OCI-M2 (cell line): Measurements from ENCODE around the gene LHX2.

Experiments
- DNase-seq: peaks from one replicate; lab custom pipeline; 2025; ENCODE audit not compliant: unreplicated experiment; lab: John Stamatoyannopoulos, UW

LHX2 gene

DNA sequence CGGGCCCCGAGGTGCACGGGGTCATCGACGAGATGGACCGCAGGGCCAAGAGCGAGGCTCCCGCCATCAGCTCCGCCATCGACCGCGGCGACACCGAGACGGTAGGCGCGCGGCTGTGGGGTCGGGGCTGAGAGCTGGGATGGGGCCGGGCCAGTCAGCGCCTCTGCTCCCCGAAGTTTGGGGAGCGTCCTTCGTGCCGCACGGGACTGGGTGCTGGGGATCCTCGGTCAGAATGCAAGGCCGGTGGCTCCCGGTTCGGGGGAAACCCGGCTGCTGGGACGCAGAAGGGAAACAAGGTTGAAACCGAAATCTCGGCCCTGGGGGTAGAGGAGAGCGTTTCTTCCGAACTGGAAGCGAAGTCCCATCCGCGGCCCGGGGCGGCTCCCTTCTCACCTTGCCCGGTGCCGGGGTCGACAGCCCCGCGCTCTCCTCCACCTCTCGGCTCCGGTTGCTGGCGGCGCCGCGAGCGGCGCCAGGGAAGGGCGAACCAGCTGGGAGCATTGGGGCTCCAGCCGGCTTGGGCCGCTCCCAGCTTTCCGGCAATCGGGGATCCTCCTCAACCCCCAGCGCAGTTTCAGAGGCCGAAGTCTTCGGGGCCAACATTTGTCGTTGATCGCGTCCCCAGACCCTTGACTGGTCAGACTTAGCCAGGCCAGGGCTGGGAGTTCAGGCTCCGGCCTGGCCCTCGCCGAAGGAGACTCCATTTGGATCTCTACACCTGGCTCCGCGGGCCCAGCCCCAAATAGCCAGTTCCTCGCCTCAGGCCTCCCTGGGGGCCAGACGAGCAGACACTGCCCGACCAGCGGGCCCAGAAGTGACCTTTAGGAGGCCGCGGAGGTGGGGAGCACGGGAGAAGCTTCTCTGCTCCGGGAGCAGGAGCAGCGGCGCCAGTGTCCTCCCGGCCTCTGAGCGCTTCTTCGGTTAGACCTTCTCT is 1.1 kb downstream of the LHX2 start:
- no peak for DNase-seq

DNA sequence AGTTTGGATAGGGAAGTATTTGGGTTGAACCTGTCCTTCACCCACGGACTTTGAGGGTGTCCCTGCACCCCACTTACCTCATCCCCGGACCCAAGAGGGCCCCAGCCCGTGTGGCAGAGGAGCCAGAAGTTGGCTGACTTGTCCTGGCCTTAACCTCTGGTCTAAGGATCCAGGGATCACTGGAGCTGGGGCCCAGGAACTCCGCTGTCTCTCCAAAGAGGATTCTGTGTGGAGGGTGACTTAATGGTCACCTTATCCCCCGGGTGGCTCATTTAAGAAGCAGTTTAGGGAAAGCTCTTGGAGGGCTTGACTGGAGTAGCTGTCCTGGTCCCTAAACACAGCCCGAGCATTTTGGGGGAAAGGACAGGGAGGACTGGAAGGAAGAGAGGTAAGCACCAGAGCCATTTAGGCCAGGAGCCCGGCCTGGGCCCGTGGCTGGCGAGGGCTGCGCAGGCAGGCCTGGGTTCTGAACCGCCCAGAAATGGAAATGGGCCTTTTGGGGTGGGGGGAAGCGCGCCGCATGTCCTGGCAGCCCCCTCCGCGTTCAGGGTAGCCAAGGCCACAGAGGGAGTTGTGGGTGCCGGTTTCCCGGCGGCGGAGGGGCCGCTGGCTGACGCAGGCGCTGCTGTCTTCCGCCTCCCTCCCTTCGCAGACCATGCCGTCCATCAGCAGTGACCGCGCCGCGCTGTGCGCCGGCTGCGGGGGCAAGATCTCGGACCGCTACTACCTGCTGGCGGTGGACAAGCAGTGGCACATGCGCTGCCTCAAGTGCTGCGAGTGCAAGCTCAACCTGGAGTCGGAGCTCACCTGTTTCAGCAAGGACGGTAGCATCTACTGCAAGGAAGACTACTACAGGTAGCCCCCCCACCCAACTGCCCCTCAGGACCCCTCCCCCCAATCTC is 2.0 kb downstream of the LHX2 start:
- DNase-seq, result no peak

DNA sequence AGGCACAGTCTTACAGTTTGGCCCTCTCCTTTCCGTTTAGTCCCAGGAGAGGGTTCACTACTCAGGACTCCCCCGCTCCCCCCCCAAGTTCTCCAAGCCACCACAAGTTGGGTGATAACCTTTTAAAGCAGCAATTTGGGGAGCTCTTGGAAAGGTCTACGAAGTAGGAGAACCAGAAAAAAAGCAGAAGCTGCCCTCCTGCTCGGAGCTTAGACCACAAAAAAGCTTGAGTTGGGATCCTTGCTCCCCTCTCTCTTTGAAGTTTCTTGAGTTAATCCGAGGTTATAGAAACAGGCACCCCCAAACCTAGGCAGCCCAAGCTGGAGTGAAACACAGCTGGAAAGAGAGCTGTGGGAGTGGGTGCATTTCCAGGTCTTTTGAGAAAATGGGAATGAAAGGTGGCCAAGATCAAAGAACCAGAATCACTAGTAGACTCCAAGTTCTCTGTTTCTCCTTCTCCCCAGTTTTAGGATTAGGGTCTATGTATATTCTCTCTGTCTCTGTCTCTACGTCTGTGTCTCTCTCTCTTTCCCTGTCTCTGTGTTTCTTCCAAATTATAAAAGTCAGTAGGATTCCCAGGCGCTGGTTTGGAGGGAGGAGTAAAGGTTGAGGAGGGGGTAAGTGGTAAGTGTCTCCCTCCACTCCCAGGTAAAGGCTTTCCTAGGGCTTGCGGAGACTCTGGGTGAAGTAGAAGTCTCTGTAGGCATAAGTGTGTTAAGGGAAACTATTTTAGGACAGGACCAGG is 2.8 kb downstream of the LHX2 start:
- no peak for DNase-seq

DNA sequence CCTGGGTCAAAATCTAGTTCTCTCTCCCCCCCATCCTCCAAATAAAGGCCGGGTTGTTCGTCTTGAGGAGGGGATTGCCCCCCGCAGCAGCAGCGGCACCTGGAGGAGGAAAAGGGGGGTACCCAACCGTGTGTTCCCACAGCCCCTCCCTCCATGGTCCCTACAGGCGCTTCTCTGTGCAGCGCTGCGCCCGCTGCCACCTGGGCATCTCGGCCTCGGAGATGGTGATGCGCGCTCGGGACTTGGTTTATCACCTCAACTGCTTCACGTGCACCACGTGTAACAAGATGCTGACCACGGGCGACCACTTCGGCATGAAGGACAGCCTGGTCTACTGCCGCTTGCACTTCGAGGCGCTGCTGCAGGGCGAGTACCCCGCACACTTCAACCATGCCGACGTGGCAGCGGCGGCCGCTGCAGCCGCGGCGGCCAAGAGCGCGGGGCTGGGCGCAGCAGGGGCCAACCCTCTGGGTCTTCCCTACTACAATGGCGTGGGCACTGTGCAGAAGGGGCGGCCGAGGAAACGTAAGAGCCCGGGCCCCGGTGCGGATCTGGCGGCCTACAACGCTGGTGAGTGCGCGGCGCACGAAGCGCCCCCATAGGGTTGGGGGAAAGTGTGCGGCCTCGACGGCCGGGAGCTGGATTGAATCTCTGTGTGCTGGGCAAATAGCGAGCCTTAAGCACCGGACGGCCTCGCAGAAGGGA is 3.5 kb downstream of the LHX2 start:
- DNase-seq, result no peak

DNA sequence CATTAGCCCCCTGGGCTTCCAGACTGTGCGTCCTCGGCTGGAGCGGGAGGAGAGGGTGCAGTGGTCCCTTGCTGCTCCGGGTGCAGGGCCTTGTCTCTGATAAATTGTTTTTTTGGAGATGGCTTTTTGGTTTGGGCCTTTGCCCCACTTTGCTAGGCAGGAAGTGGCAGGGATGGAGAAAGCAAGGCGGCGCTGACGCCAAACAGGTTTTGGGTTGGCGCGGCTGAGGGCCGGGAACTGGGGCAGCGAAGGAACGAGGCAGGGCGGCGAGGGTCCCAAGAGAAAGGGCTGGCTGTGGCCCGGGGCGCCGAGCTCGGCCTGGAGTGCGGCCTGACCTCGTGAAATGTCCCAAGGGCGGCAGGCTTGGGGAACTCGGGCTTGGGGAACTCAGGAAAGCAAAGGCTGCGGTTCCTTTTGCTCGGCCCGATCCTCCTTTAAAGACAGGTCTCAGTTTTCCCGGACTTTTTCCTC is 4.1 kb downstream of the LHX2 start:
- DNase-seq, result no peak

DNA sequence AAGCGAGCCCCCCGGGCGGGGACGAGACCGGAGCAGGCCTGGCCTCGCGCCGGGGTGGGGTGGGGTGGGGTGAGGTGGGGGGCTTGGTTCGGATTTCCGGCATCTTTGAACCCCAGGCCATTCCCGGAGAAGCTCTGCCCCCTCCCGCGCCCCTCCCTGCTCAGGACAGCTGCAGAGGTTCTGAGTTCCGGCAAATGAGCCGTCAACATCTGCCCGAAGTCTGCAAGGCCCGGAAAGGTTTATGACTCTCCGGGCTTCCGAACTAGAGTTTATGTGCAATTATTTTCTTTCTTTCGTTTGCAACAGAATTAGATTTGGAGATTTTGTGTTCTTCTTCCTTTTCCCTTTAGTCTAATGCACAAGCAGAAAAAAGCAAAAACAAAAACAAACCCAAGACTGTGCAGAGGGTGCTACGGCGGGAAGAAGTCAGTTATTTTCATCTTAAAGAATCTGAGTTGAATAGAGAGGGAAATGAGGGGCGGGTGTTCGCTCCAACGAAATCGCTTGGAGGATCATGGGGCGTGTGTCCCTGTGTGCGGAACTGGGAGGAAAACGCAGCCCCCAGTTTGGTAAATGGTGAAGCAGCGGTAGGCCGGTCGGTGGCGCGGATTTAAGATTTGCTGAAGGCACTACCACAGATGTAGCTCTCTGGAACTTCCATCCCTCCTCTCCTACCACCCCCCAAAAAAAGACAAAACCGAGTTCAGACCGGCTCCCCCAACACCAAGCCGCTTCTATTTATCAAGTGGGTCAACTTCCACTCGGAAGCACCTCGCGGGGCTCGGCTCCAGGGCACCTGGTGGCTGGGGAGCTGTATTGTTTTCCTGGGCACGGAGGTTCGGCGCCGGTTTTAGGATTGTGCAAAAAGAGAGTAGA is 4.8 kb downstream of the LHX2 start:
- no peak for DNase-seq

DNA sequence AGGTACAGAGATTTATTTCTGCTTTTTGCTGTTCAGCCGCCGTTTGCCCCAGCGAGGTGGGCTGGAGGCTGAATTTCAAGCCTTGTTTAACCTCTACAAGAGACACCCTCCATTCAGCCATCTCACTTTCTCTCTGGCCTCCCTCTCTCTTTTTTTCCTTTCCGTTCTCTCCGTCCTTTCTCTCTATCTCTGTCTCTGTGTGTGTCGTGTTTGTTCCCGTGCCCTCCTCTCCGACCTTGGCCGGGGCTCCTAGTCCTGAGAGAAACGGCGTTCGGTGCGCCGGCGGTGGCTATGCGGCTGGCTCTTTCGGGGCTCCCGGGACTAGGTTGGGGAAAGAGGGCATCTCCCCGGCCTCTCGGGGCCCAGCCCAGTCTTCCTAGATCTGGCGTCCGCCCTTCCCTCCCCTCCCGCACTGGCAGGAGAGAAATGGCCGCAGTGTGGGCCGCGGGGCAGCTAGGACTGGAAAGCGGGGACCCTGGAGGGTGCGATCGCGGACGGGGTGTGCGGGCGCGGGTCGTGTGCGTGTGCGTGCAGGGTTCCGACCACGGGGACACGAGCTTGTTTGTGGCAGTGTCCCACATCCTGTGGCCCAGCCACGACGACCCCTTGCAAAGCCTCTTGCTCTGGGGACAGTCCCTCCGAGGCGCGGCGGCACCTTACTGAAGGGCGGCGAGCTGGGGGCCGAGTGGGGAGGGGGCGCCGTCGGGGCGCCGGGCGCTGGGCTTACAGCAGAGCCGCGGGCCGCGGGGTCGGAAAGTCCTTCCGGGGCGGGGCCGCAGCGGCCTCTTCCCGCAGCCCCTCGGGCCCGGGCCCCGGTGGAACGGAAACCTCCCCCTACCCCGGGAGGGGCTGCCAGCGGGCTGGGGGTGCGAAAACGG is 5.7 kb downstream of the LHX2 start:
- no peak for DNase-seq

DNA sequence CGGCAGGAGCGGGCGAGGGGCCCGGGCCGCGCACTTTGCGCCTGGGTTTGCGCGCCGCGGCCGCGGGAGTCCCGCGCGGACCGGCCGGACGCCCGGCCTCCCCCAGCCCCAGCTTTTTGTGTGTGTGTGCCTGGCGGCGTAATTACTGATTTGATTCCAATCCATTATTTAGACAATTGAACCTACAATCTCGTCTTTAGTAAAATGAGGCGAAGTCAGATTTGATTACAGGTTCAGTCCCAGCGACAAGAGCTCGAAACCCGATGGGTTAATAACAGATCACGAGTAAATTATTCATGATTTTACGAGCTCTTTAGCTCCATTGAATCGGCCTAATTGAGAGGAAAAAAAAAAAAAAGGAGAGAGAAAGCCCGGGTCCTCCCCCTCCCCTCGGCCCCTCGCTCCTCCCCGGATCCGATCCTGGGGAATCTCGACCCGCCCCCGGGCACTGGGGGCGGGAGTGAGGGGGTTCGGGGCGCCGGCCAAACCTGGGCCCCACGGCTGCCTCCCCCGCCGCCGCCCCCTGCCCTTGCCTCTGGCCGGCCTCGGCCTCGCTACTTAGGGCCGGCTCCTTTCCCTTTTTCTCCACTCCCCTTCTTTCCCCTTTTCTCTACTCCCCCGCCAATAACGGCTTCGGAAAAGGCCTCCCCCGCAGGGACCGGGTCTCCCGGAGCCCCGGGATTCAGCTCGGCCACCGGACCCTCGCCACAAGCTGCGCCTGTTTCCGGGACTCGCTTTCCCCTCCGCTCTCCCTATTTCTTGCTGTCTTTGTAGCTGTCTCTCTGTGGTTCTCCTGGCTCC is 6.6 kb downstream of the LHX2 start:
- no peak for DNase-seq

DNA sequence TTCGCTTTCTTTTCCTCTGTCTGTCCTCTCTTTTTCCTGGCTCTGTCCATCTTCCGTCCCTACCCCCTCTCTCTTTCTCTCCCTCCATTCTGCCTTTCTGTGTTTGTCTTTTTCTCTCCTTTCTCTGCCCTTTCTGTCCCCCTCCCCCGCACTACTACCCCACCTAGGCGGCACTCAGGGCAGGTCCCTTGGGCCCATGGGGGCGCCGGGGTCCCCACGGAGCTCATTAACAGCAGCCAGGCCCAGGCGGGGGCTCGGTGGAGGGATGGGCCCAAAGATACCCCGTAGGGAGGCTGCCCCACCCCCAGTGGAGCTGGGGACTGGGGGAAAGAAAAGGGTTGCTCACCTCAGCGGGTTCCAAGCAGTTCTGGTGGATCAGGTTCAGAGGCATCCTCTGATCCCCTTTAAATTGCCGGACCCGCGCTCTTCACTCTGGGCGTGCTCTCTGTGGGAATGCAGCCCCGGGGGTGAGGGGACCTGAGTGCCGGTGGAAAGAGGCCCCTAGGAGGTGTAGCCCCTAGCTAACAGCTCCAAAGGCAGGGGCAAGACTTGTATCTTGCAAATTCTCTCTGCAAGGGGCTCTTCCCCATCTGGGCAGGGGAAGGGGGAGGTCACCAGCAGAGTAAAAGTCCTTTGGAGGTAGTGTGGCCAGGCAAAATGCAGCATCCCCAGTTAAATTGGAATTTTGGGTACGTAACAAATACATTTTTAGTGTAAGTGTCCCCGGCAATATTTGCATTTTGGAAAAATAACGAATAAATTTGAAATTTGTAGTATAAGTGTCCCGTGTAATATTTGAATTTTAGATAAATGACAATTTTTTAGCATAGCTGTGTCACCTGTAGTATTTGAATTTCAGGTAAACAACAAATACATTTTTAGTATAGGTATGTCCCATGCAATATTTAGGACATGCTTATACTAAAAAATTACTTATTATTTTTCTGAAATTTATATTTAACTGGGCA is 7.4 kb downstream of the LHX2 start:
- DNase-seq, result no peak

DNA sequence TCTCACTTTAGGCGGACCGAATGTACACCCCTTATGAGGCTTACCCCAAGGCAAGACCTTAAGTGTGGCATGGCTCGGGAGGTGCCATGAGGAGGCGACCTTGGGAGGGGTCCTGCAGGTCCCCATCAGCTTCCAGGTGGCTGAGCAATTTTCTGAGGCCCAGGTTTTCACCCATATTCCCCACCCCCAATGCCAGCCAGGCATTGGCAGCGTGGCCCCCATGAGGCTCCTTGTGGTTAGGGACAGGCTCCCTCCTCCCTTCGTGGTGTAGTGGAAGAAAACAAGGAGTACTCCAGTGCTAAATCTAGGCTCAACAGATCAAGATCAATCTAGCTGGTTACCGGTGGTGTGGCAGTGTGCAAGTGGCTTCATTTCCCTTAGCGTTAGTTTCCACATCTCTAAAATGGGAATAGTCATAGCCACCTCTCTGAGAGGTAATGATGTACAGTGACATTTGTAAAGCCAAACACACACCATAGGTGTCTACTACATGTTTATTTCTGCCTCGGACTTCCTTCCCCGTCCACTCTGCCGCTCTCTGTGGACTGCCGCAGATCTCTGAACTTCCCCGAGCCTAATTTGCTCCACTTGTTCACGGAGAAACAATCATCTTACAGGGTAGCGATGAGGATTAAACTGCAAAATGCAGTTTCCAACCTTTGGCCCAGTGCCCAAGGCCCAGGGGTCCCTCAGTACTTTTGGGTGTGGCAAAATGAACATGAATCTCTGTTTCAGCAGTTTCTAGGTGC is 8.4 kb downstream of the LHX2 start:
- no peak for DNase-seq

DNA sequence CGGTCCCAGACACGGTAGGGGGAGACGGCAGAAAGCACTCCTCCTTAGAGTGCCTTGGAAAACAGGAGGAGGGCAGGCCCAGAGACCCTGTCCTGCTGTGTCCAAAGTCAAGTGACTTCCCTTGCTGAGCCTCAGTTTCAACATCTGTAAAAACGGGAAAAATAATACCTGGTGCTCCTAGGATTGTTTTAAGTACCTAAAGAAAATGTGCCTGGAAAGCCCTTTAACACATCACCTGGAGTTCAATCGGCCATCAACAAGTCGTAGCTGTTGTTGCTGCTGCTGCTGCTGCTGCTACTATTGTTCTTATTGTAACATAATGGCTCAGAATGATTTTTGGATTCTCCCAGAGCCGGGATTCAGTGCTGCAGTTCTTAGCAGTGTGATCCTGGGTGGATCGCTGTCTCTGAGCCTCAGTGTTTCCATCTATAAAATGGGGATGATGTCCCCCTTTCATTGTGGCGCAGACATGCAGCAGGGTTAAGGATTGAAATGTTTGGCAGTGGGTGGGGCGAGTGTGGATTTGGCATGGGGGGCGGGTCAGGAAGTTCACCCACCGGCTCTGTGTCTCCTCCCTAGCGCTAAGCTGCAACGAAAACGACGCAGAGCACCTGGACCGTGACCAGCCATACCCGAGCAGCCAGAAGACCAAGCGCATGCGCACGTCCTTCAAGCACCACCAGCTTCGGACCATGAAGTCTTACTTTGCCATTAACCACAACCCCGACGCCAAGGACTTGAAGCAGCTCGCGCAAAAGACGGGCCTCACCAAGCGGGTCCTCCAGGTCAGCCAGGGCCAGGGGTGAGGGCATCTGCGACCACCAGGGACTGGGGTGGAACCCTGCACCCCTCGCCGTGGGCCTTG is 9.2 kb downstream of the LHX2 start:
- DNase-seq, result no peak

DNA sequence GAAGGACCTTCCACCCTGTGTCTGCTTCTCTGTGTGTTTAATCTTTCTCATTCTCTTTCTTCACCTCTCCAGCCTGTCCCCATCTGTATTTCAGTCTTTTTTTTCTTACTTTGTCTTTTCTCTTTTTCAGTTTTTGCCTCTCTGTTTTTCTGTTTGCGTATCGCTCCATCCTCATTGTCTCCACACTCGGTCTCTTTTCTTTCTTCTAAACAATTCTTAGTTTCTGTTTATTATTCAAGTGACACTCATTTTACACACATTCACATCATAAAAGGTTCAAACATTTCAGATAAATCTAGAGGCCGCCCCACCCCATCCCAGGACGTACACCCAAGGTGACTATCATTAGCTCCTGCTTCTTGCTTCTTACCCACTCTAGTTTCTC is 9.8 kb downstream of the LHX2 start:
- no peak for DNase-seq

DNA sequence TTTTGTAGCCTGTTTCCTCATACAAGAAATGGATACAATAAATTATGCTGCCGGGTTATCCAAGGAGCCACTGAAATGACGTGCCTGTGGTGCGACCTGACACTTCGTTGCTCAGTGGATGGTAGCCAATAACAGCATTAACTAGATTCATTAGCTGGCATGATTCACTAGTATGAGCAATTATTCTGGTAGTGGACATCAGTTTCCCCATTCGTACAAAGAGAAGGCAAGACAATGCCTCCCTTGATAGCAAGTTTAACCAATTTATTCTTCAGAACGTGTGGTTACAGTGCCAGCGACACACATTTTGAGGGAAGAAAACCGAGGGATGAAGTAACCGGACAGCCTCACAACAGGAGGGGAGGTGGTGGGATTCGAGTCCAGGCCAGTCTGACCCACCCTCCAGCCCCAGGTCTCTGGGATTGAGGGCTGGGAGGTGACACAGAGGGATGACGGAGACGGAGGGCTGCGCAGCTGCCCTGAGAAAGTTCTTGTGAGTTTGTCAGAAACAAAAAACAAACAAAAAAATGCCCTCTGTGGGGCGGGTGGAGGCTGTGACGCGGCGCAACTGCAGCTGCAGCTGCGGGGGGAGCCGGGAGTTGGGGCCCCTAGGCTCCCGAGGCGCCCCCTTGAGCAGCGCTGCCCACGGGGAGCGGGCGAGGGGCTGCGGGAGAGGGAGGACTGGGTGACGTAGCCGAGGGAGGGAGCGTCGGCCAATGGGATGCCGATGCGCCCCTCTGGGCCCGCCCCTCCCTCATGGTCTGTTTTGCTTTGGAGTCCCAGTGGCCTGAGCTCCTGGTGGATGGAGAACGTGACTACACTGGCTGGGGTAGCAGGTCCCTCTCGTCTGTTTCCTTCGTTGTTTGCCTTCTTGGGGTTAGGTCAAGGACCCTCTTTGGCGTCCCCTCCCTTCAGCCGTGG is 10.9 kb downstream of the LHX2 start:
- no peak for DNase-seq

DNA sequence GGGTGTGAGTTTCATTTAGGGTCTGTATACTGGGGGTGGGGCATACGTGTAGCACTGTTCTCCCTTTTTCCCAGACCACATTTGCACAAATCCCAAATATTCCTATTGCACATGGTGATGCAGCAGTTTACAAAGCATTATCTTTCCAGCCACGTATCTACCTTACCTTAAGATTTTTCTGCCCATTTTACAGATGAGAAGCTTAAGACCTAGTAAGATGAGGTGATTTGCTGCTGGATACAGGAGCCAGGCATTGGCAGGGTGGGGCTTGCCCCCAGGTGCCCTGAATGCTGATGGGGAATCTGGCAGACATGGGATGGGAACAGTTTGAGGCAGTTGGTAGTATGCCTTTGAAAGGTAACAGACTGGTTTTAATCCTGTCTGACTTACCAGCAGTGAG is 12.5 kb downstream of the LHX2 start:
- DNase-seq, result no peak
